Nephron progenitor cell (in vitro differentiated cells): Measurements from ENCODE around the gene TMPRSS3.

Experiments
- DNase-seq: peaks from one replicate; pipeline ENCODE4 v3.0.0; 2021
- H3K27ac Mint-ChIP-seq: 2 replicates; pipeline ENCODE4 v1.8.0; 2021; ENCODE audit warnings: mild to moderate bottlenecking, moderate library complexity, mixed read lengths
- H3K27me3 Mint-ChIP-seq: 2 replicates; pipeline ENCODE4 v1.8.0; 2021; ENCODE audit warnings: mild to moderate bottlenecking, low read depth, mixed read lengths; ENCODE audit not compliant: poor library complexity
- H3K36me3 Mint-ChIP-seq: 2 replicates; pipeline ENCODE4 v1.8.0; 2021; ENCODE audit warnings: low read depth, mixed read lengths
- H3K4me1 Mint-ChIP-seq: 2 replicates; pipeline ENCODE4 v1.8.0; 2021; ENCODE audit warnings: mixed read lengths
- H3K4me3 Mint-ChIP-seq: 2 replicates; pipeline ENCODE4 v1.8.0; 2021; ENCODE audit warnings: mild to moderate bottlenecking, moderate library complexity, mixed read lengths
- H3K9me3 Mint-ChIP-seq: 2 replicates; pipeline ENCODE4 v1.8.0; 2021; ENCODE audit warnings: mild to moderate bottlenecking, moderate library complexity, mixed read lengths
- TF ChIP-seq, protein P1 (sequence below): fragments of 200-600 bp; sonication (generic); IDR thresholded peaks from 2 replicates; pipeline ENCODE4 v1.5.0; 2021; ENCODE audit warnings: antibody characterized with exemption

The TMPRSS3 gene

DNA sequence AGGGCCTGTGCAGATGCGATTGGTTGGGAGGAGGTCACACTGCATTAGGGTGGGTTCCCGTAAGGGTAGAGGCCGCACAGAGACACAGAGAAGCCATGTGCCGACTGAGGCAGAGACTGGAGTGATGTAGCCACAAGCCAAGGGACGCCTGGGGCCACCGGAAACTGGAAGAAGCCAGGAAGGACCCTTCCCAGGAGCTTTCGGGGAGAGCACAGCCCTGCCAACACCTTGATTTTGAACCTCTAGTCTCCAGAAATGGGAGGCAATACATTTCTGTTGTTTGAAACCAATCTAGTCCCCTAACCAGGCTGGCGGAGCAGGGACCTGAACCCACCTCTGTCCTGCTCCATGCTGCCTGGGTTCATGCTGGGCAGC lies 18.7 kb upstream of the TMPRSS3 start:
- TF ChIP-seq, protein P1, sequence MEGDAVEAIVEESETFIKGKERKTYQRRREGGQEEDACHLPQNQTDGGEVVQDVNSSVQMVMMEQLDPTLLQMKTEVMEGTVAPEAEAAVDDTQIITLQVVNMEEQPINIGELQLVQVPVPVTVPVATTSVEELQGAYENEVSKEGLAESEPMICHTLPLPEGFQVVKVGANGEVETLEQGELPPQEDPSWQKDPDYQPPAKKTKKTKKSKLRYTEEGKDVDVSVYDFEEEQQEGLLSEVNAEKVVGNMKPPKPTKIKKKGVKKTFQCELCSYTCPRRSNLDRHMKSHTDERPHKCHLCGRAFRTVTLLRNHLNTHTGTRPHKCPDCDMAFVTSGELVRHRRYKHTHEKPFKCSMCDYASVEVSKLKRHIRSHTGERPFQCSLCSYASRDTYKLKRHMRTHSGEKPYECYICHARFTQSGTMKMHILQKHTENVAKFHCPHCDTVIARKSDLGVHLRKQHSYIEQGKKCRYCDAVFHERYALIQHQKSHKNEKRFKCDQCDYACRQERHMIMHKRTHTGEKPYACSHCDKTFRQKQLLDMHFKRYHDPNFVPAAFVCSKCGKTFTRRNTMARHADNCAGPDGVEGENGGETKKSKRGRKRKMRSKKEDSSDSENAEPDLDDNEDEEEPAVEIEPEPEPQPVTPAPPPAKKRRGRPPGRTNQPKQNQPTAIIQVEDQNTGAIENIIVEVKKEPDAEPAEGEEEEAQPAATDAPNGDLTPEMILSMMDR: no peak
- DNase-seq: no peak
- H3K4me1 Mint-ChIP-seq: peaks cover 17% of the 10 kb centered on the region
- no peaks in the 10 kb centered on the region for H3K9me3 Mint-ChIP-seq
- H3K27ac Mint-ChIP-seq: no peak overlapping the region
- H3K27me3 Mint-ChIP-seq: peaks cover 28% of the 10 kb centered on the region
- H3K4me3 Mint-ChIP-seq: no peak overlapping the region
- no peaks in the 10 kb centered on the region for H3K36me3 Mint-ChIP-seq

DNA sequence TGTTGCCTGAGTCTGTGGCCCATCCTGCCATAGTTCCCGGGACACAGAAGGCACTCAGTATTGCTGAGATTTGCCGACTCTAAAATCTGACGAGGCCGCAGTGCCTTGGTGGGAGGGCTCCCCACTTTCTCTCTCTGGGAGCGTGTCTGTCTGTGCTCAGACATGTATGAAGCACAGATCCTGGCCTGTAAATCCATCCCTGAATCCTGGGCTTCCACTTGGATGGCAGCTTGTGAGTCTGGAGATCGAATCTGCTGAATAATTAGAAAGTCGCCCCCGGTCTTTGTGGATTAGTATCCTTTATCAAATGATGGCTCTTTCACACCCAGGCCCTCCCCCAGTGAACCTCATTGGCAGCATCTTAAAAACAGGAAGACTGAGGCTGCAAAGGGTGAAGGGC lies 18.2 kb upstream of the TMPRSS3 start:
- Mint-ChIP-seq H3K27ac (no peak overlapping the region), H3K4me1 (peaks cover 17% of the 10 kb centered on the region), H3K4me3 (no peak overlapping the region), H3K27me3 (peaks cover 28% of the 10 kb centered on the region), H3K9me3 (no peaks in the 10 kb centered on the region), H3K36me3 (no peaks in the 10 kb centered on the region)
- DNase-seq: no peak
- TF ChIP-seq, protein P1: no peak

DNA sequence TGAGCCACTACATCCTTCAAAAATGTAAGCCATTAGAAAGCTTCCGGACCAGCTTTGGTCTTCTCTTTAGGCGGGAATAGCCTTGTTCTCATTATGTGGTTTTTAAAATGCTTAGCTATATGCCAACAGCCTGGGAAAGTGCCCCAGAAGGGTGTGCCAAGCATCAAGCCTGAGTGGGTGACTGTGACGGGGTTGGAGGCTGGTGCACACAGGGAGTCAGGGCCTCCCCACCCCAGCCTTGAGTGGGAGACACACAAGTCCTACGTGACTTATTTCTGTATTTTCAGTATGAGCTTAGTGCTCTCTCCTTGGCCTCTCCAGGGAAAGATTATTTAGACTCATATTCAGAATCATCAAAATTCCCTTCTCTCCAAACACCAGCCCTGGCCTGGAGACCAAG lies 17.6 kb upstream of the TMPRSS3 start:
- DNase-seq: no peak
- Mint-ChIP-seq H3K4me3 (no peak overlapping the region), H3K36me3 (no peaks in the 10 kb centered on the region), H3K27me3 (peaks cover 25% of the 10 kb centered on the region), H3K27ac (no peak overlapping the region), H3K9me3 (no peaks in the 10 kb centered on the region), H3K4me1 (peaks cover 17% of the 10 kb centered on the region)
- TF ChIP-seq, protein P1: no peak

DNA sequence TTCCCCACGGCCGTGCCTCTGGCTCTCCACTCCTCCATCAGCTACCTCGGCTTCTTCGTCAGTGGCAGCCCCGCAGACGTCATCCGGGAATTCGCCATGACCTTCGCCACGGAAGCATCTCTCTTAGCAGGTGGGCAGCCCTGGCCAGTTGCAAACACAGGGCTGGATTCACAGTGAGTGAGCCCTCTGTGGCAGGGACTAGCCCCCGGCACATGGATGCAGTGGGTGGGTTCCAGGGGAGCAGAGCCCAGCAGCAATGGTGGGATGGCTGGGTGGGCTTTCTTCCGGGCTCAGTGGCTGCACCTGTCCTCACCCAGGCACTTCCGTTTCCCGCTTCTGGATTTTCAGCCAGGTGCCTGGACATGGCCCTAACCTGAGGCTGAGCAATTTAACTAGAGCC lies 17.2 kb upstream of the TMPRSS3 start:
- H3K36me3 Mint-ChIP-seq: no peaks in the 10 kb centered on the region
- H3K4me3 Mint-ChIP-seq: no peak overlapping the region
- no peak overlapping the region for H3K27ac Mint-ChIP-seq
- TF ChIP-seq, protein P1: no peak
- DNase-seq: no peak
- no peaks in the 10 kb centered on the region for H3K9me3 Mint-ChIP-seq
- peaks cover 17% of the 10 kb centered on the region for H3K4me1 Mint-ChIP-seq
- H3K27me3 Mint-ChIP-seq: peaks cover 21% of the 10 kb centered on the region

DNA sequence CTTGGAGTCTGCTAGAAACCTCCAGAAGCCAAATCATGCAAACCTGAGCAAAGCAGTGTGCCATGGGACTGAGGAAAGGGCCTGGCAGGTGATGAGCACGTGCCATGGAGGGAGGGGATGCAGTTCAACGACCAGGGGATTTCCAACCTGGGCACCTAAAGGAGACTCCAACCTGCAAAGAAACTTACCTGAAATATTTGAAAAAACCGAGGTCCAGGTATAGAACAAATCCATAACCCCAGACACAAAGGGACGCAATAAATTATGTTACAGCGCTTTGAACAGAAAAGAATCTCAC lies 16.7 kb upstream of the TMPRSS3 start:
- Mint-ChIP-seq H3K4me3 (no peak overlapping the region), H3K36me3 (no peaks in the 10 kb centered on the region), H3K9me3 (no peaks in the 10 kb centered on the region), H3K27ac (no peak overlapping the region), H3K4me1 (peaks cover 17% of the 10 kb centered on the region), H3K27me3 (peaks cover 20% of the 10 kb centered on the region)
- TF ChIP-seq, protein P1: no peak
- no peak for DNase-seq

DNA sequence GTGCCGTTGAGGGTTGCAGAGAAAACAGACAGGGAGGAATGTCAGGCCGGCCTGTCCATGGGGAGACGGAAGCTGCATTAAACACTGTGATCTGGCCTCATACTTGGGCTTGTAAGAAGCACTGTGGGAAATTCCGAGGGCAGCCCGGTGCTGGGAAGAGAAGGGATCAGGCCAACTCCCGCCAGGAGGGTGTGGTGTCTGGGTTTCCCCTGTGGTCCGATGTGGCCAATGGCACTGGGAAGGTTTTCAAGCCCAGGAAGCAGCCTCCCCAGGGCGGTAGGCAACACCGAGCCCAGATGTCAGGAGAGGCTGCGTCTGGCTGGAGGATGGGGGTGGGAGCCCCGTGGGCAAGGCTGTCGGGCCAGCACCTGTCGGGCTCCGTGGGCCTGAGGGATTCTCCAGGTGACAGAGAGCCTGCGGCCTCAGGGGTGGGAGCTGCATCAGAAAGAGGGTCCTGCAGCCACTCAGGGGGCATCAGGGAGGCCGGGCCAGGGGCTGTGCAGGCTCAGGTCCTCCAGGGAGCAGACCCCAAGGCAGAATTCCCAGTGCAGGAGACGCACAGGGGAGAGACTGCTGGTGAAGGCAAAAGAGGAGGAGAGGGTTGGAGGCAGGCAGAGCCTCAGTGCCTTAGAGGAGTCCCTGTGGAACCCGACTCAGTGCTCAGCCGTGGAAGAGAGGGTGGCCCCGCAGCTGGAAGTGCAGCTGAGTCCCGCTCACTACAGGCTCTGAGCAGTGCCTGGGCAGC lies 16.2 kb upstream of the TMPRSS3 start:
- Mint-ChIP-seq H3K36me3 (no peaks in the 10 kb centered on the region), H3K4me3 (no peak overlapping the region), H3K9me3 (no peaks in the 10 kb centered on the region), H3K27me3 (peaks cover 20% of the 10 kb centered on the region), H3K4me1 (peaks cover 17% of the 10 kb centered on the region), H3K27ac (no peak overlapping the region)
- TF ChIP-seq, protein P1: no peak
- DNase-seq: no peak
